CD1c-positive myeloid dendritic cell (primary cell): ENCODE results near the gene CNOT4.
"Not testable (repeated sequence)": the region's sequence is repeated elsewhere in the genome, so short reads cannot be mapped to it uniquely, and the experiment has no call there.

Experiments
- DNase-seq: peaks from one replicate; pipeline ENCODE4 v3.0.0-alpha.2; 2016; ENCODE audit errors: extremely low spot score

Gene CNOT4

DNA sequence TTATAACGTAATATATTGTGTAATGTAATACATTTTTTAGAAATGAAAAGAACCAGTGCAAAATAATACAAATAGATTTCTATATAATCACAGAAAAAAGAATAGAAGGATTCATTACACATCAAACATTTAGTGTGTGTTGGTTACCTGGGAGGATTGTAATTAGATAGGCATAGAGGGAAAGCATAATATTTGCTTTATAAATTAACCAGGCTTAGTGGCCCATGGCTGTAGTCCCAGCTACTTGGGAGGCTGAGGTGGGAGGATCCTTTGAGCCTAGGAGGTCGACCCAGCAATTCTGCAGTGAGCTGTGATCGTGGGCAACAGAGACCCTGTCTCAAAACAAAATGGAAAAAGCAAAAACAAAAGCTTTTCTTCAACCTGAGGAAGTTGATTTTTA, 5.0 kb upstream of the CNOT4 start:
- DNase-seq: no peak

DNA sequence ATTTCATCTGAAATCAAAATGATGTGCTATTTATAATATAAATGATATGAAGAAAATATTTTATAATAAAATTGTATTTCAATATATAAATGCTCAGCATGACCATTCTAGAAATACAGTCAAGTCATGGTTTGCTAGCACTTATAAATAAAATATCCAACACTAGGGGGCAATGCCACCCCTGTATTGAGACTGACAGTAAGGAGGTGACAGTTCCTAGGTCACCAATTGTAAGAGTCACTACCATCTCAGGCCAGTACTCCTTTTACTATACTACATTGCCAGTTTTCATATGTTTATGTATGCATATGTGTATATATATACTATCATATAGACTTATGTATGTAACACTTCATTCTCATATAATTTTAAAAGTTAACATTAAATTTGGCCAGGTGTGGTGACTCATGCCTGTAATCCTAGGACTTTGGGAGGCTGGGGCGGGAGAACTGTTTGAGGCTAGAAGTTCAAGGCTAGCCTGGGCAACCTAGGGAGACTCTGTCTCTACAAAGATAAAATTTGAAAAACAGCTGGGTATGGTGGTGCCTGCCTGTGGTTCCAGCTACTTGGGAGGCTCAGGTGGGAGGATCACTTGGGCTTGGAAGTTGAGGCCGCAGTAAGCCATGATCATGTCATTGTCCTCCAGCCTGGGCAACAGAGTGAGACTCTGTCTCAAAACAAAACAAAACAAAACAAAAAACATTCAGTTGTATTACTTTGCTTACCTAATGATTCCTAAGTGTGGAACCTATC, 2.4 kb upstream of the CNOT4 start:
- peak; percentile 85 for DNase-seq

DNA sequence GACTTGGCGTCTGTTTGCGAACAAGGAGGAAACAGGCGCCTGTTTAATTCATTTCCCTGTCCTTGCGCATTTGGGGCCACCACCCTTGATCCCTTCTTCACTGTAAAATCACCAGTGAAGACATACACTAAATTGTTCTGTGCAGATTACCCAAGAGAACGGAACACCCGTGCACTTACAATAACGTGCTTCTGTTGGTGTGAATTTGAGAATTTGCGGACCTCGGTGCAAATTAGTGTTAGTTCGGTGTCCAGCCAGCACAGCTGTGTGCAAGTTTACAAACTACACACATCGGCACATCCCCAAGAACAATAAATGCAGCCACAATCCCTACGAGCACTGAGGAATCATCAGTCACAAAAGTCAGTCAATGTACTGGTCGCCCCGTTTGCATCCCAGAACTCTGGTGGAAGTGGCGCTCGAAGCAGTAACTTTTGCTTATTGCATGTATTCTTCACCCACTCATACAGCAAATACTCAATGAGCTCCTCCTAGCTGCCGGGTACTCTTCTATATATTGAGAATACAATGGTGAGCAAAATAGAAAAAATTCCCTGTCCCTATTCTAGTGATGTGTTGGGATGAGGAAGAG, 786 bp upstream of the CNOT4 start:
- no peak for DNase-seq

DNA sequence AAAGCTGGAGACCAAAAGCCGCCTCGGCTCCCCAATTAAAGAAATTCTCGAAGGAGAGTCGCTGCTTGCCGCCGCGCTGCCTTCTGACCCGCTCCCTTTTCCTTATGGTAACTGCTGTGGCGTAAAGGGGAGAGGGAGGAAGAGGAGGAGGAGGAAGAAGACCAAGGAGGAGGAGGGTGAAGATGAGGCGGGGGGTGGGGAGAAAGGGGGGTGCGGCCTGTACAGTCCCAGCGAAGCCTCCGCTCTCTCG, 388 bp downstream of the CNOT4 start:
- DNase-seq: no peak

DNA sequence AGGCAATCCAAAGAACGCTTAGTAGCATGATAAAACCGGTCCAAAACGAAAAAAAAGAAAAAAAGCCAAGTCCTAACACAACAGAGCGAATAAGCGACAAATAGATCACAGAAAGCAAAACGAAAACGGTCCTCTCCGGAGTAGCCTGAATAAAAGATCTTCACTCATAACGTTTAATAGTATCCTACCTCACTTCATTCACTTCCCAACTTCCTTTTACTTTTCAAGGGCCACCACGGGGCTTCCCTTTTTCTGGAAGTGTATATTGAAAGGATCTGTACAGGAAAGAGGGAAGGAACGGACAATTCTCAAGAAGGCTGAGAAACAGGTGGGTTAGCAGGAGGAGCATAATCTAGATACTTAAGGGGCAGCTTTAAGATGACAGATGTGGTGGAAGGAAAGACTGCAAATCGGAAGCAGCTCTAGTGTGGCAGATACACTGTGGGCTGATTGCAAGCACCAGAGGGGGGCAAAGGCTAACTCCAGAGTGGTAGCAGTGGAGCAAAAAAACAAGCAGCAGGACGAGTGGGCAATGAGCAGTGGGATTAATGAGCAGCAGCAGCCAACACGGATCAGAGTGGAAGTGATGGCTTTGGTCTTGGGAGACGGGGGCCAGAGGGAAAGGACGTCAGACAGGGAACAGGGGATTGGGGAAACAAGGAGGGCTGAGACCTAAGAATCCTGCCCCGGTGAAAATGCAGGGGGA, 866 bp downstream of the CNOT4 start:
- peak; percentile 61 for DNase-seq

DNA sequence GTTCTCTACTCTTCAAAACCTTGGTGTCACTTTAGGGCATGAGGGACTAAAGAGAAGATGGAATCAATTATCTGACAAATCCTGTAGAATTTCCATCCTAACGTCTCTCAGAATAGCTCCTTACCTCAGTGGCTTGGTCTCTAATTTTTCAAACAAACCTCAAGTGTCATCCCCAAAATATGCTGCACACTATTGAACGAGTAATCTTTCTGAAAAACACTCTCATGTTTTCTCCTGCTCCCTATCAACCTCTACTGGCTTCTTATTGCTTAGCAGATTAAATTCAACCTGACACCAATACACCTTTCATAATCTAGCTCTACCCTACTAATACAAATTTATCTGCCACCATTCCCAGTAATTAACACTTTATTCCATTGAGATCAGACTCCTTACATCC, 8.5 kb downstream of the CNOT4 start:
- no peak for DNase-seq

DNA sequence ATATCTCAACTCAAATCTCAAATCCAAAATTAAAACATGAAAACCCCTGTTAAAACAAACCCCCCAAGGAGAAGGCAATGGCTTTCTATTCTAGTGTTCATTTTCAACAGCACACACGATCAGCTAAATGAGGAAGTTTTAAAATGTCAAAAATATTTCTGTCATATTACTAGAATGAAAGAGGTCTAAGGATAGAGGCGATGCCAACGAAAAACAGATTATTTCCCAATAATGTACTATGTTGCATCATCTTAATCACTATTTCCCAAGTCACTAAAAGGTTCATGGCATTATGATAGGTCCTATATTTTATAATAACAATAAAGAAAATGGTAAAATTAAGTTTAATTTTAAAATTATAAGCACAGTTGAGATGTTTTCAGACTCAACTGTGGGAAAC, 10.1 kb downstream of the CNOT4 start:
- DNase-seq: peak; percentile 40

DNA sequence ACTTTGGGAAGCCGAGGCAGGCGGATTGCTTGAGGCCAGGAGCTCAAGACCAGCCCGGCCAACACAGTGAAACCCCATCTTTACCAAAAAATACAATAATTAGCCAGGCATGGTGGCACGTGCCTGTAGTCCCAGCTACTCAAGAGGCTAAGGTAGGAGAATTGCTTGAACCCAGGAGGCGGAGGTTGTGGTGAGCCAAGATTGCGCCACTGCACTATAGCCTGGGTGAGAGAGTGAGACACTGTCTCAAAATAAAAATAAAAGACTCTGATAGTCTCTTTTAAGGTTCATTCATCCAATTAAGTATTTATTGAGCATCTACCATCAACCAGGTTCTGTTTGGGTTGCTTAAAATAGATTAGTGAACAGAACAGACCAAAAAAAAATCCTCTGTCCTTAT, 12.7 kb downstream of the CNOT4 start:
- DNase-seq: not testable (repeated sequence)

DNA sequence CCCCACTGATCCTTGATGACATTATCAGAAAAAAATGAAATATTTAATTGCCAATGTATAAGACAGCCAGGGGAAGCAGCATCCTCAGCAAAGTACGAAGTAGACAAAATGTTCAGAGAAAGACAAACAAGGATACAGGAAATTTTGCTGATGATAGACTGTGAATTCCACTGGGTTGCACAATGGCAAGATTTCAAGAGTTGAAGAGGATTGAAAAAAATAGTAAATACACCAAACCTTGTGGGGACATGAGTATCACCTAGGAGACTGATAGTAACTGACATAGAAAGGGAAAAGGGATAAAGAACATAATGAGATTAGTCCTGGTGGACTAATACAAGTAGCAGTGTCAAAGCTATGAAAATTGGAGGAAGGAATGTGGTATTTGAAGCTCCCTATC, 16.5 kb downstream of the CNOT4 start:
- DNase-seq: no peak

DNA sequence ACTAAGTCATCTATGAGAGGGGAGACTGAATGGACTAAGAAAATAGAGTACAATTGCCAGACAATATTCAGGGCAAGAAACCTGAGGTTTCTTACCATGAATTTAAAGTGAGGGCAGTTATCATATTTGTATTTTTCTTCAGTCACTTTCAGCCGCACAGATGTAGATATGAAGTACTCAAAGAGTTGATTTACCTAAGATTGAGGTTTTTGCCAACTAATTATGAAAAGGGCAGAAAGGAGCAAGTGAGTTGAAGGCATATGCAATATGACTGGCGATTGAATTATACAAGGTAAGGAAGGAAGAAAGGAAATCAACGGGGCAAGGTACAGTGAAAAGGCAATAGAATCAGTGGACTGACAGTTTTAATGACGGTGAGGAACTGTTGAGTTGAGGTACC, 17.8 kb downstream of the CNOT4 start:
- DNase-seq: no peak

DNA sequence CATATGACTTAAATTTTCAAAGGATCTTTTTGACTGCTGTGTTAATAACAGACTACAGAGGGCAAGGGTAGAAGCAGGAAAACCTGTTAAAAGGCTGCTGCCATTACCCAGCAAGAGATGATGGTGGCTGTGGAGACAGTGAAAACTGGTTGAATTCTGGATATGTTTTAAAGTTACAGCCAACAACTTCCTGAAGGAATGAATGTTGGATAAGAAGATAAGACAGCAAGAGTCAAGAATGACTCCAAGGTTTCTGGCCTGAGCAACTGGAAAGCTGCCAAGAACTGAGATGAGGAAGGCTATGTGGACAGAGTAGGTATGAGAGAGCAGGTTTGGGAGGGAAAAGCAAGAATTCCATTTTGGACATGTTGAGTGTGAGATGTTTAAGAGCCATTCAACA, 19.1 kb downstream of the CNOT4 start:
- DNase-seq: no peak

DNA sequence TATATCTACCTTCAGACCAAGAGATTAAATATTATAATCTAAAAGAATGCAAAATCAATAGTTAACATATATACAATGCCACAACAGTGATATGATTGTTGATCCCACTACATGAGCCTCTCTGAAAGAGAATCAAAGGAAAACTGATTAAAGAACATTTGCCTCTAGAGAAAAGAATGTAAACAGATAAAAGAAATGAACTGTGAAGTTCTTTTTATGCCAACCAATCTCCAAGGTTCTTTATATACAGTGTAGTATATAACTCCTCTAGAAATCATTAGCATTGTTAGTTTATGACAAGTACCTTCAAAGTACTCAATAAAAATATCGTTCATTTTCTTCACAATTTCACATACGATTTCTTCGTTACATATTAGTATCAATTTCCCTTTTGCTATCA, 20.1 kb downstream of the CNOT4 start:
- DNase-seq: no peak

DNA sequence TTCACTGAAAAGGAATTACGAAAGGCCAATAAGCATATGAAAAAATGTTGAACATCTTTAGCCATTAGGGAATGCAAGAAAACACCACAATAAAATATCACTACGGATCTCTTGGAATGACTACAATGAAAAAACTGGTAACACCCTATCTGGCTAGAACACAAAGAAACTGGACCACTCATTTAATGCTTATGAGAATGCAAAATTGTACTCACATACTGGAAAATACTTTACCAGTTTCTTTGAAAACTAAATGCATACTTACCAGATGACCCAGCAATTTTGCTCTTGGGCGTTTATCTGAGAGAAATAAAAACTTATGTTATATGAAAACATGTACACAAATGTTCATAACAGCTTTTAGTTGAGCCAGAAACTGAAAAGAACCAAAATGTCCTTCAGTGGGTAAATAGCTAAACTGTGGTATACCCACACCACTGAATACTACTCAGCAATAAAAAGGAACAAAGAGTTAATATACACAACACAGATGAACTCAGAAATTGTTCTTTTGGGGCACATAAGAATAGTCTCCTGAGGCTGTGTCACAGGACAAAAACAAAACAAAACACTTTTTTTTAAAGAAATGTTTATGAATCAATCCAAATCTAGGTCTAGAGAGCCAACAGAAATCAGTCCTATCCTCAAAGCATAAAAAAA, 23.5 kb downstream of the CNOT4 start:
- DNase-seq: no peak

DNA sequence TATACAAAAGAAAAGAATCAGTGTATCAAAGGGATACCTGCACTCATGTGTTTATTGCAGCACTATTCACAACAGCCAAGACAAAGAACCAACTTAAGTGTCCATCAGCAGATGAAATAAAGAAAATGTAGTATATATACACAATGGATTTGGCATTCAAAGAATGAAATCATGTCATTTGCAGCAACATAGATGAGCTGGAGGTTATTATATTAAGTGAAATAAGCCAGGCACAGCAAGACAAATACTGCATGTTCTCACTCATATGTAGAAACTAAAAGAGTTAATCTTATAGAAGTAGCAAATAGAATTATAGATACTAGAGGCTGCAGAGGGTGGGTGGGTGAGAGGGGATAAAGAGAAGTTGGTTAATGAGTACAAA, 28.3 kb downstream of the CNOT4 start:
- no peak for DNase-seq

DNA sequence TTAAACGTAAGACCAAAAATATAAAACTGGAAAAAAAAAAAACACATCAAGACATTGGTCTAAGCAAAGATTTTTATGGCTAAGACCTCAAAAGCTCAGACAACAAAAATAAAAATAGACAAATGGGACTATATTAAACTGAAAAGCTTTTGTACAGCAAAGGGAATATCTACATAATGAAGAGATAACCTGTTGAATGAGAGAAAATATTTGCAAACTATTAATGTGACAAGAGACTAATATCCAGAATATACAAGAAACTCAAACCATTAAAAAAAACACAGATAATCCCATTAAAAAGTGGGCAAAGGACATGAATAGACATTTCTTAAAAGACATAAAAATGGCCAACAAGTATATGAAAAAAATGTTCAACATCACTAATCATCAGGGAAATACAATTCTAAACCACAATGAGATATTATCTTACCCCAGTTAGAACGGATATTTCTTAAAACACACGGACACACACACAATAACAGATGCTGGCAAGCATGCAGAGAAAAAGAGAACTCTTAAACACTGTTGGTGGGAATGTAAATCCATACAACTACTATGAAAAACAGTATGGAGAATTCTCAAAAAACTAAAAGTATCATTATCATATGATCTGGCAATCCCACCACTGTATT, 28.8 kb downstream of the CNOT4 start:
- no peak for DNase-seq

DNA sequence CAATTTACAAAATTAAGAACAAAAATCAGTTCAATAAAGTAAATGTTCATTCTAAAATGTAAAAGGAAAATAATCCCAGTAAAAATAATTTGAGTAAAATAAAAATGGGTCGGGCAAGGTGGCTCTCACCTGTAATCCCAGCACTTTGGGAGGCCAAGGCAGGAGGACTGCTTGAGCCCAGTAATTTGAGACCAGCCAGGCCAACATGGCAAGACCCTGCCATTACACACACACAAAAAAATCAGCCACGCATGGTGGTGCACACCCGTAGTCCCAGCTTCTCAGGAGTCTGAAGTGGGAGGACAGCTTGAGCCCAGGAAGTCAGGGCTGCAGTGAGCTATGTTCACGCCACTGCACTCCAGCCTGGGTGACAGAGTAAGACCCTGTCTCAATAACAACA, 34.4 kb downstream of the CNOT4 start:
- no peak for DNase-seq

DNA sequence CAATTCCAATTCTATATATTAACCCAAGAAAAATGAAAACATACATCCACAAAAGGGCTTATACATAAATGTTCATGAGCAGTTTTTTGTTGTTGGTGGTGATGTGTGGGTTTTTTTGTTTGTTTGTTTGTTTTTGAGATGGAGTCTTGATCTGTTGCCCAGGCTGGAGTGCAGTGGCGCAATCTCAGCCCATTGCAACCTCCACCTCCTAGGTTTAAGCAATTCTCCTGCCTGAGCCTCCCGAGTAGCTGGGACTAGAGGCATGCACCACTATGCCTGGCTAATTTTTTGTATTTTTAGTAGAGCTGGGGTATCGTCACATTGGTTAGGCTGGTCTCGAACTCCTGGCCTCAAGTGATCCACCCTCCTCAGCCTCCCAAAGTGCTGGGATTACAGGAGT, 40.2 kb downstream of the CNOT4 start:
- not testable (repeated sequence) for DNase-seq

DNA sequence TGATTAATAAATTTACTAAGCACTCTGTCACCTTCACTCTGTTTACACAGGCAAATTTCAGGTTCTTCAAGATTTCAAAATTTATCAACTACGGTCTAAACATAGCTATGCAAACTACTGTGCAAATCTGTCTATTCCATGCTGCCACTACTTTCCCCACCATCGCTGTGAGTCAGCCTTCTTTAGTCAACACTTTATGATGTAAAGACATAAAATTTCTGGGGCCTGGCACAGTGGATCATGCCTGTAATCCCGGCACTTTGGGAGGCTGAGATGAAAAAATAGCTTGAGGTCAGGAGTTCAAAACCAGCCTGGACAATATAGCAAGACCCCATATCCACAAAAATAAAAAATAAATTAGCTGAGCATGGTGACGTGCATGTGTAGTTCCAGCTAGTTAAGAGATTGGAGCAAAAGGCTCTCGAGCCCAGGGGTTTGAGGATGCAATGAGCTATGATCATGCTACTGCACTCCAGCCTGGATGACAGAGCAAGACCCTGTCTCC, 42.6 kb downstream of the CNOT4 start:
- no peak for DNase-seq

DNA sequence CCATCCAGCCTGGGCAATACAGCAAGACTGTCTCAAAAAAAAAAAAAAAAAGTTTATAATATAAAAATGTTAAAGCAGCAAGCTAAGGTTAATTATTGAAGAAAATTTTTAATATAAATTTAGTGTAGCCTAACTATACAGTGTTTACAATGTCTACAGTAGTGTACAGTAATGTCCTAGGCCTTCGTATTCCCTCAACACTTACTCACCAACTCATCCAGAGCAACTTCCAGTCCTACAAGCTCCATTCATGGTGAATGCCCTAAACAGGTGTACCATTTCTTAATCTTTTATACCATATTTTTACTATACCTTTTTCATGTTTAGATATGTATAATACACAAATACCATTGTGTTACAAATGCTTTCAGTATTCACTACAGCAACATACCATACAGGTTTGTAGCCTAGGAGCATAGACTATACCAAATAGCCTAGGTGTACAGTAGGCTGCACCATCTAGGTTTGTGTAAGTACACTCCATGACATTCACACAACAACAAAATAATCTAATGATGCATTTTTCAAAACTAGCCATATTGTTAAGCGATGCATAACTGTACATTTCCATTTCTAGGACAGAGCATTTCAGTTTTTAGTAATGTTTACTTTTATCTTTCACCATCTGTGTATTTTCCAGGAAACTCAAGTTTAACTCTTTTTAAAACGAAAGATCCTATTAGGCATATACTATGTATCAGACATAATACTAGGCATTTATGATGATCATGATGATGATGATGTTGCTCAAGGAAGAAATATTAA, 43.3 kb downstream of the CNOT4 start:
- no peak for DNase-seq

DNA sequence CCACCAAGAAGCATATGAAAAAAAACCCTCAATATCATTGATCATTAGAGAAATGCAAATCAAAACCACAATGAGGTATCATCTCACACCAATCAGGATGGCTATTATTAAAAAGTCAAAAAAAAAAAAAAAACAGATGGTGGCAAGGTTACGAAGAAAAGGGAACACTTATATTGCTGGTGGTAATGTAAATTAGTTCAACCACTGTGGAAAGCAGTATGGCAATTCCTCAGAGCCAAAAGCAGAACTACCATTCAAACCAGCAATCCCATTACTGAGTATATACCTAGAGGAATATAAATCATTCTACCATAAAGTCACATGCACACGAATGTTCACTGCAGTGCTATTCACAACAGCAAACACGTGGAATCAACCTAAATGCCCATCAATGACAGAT, 46.0 kb downstream of the CNOT4 start:
- DNase-seq: peak; percentile 12

DNA sequence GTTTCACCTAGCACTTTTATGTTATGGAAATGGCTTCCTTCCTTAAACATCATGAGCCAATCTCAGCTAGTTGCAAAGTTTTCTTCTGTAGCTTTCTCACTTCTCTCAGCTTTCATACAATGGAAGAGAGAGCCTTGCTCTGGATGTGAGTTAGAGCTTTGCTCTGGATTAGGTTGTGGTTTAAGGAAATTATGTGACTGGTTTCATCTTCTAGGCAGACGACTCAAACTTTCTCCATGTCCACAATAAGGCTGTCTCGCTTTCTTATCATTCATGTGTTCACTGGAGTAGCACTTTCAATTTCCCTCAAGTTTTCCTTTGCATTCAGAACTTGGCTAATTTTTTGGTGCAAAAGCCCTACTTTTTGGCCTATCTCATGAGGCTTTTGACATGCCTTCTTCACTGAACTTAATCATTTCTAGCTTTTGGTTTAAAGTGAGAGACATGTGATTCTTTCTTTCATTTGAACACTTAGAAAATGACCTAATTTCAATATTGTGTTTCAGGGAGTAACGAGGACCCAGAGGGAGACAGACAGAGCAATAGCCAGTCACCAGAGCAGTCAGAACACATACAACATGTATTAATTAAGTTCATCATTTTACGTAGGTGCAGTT, 49.8 kb downstream of the CNOT4 start:
- no peak for DNase-seq
